Thoracic aorta (tissue), 2 donors: ENCODE data around the gene WDSUB1. TPM values are rescaled to one million over a fixed set of nuclear protein-coding genes. Genes with fewer than 3 reads are reported as not detected.

Experiments used
- ATAC-seq: fragments of 150-250 bp; one replicate; pipeline ENCODE4 v1.8.0; 2017; ENCODE audit warnings: low read depth; ENCODE audit not compliant: insufficient number of reproducible peaks, low FRiP score
- DNase-seq: peaks from one replicate; pipeline ENCODE4 v3.0.0-alpha.2; 2020; ENCODE audit warnings: low spot score
- H3K27ac ChIP-seq, 2 donors: fragments of 200-600 bp; sonication (generic); 1 replicate in 1 of 2; 2 replicates in 1 of 2; pipeline ENCODE4 v1.5.1; 2016; ENCODE audit warnings: mild to moderate bottlenecking in 2 of 2, moderate library complexity in 2 of 2
- H3K27me3 ChIP-seq: fragments of 200-600 bp; sonication (generic); replicated peaks from 2 replicates; pipeline ENCODE4 v1.6.0; 2016; ENCODE audit warnings: mild to moderate bottlenecking; ENCODE audit not compliant: insufficient read depth
- H3K36me3 ChIP-seq: fragments of 200-600 bp; sonication (generic); one replicate; pipeline ENCODE4 v1.5.1; 2016
- H3K4me1 ChIP-seq, 2 donors: fragments of 200-600 bp; sonication (generic); 1 replicate in 1 of 2; 2 replicates in 1 of 2; pipeline versions ENCODE4 v1.5.1 to v1.6.0; 2016; ENCODE audit warnings: low read depth in 2 of 2, mild to moderate bottlenecking in 1 of 2; ENCODE audit not compliant: control insufficient read depth in 1 of 2
- H3K4me3 ChIP-seq: fragments of 200-600 bp; sonication (generic); 2 replicates; pipeline ENCODE4 v1.5.1; 2016; ENCODE audit warnings: mild to moderate bottlenecking
- H3K9me3 ChIP-seq: fragments of 200-600 bp; sonication (generic); 2 replicates; pipeline ENCODE4 v1.5.1; 2016
- total RNA-seq, 2 donors: library from RNA; depleted of rRNA; stranded (reverse); fragments of >200 nt; gene quantifications; one replicate each; pipeline versions ENCODE4 v1.1.0 to v1.2.3, GENCODE V29; 2016
- TF ChIP-seq, protein P1 (sequence below): fragments of 200-600 bp; sonication (generic); IDR thresholded peaks from one replicate; pipeline ENCODE4 v1.5.1; 2019; ENCODE audit warnings: antibody characterized with exemption

WDSUB1 gene
- total RNA-seq, 2 donors from 2014 or later = 3.5 to 11.2 TPM

DNA sequence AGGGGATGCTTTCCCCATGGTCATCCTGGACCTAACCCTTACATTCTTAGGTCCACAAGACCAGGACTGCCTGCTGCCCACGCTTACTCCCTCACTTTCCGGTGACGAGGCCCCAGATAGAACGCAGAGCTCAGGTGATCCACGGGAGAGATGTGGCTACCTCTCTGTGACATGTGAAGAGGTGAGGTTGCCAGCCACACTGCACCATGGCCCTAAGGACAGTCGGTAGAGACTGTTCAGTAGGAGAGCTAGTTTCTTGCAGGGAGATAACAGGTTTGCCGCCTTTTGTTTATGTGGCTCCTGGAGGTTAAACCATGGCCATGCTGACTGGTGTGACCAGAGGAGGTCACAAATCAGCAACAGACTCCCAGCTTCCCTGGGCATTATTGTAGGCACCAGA, 71.4 kb downstream of the WDSUB1 start:
- Histone ChIP-seq H3K4me1 (peaks cover 5 to 21% of the 10 kb centered on the region in 2 donors), H3K4me3 (no peak overlapping the region), H3K27me3 (no peaks in the 10 kb centered on the region), H3K9me3 (no peaks in the 10 kb centered on the region), H3K36me3 (peaks cover 39% of the 10 kb centered on the region), H3K27ac (no peak overlapping the region)
- ATAC-seq (no peak), DNase-seq (no peak)
- TF ChIP-seq, protein P1, sequence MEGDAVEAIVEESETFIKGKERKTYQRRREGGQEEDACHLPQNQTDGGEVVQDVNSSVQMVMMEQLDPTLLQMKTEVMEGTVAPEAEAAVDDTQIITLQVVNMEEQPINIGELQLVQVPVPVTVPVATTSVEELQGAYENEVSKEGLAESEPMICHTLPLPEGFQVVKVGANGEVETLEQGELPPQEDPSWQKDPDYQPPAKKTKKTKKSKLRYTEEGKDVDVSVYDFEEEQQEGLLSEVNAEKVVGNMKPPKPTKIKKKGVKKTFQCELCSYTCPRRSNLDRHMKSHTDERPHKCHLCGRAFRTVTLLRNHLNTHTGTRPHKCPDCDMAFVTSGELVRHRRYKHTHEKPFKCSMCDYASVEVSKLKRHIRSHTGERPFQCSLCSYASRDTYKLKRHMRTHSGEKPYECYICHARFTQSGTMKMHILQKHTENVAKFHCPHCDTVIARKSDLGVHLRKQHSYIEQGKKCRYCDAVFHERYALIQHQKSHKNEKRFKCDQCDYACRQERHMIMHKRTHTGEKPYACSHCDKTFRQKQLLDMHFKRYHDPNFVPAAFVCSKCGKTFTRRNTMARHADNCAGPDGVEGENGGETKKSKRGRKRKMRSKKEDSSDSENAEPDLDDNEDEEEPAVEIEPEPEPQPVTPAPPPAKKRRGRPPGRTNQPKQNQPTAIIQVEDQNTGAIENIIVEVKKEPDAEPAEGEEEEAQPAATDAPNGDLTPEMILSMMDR = no peak

DNA sequence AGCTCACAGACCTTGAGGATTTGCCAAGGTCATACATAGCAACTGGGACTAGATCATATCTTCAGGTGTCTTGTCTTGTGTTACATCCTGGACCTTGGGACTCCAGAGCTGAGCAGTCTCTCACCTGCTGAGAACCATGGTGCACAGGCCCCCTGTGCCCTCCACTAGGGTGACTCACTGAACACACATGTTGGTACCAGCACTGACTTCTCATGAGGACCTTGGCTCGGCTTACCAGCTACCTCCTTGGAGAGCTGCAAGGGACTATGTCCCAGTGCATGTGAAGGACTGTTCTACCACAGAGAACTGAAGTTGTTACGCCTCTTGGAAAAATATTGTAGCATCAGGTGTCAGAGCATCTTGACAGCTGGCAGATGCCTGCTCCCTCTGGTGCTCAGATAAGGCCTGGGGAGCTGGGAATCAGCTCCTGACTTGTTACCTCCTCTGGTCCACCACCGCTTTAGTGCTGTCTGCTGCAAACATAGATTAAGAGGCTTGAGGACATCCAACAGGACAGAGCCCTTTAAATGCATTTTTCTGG, 72.1 kb downstream of the WDSUB1 start:
- H3K27ac ChIP-seq = no peak overlapping the region
- H3K9me3 ChIP-seq = no peaks in the 10 kb centered on the region
- no peak for ATAC-seq
- no peak for DNase-seq
- no peaks in the 10 kb centered on the region for H3K27me3 ChIP-seq
- peaks cover 32% of the 10 kb centered on the region for H3K36me3 ChIP-seq
- TF ChIP-seq, protein P1 = no peak
- peaks cover 5 to 28% of the 10 kb centered on the region in 2 donors for H3K4me1 ChIP-seq
- no peak overlapping the region for H3K4me3 ChIP-seq

DNA sequence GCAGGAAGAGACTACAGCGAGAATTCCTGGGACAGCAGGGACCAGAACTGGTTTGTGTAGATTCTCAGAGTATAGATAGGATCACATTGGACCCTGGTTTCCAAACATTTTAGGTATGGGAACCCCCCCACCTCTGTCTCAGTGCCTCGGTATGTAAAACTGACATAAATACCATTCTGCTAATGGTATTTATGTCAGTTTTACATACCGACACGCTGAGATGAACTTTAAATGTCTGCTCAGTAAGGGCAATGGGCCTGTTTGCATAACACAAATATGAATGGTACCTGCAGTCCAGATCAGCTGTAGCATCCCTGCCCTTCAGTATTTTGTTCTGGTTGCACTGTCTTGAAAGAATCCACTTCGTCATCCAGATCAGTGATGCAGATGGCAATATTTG, 73.2 kb downstream of the WDSUB1 start:
- DNase-seq (no peak), ATAC-seq (no peak)
- Histone ChIP-seq H3K36me3 (peaks cover 23% of the 10 kb centered on the region), H3K4me3 (no peak overlapping the region), H3K4me1 (peaks cover 12 to 39% of the 10 kb centered on the region in 2 donors), H3K9me3 (no peaks in the 10 kb centered on the region), H3K27me3 (no peaks in the 10 kb centered on the region), H3K27ac (no peak overlapping the region)
- TF ChIP-seq, protein P1 = no peak

DNA sequence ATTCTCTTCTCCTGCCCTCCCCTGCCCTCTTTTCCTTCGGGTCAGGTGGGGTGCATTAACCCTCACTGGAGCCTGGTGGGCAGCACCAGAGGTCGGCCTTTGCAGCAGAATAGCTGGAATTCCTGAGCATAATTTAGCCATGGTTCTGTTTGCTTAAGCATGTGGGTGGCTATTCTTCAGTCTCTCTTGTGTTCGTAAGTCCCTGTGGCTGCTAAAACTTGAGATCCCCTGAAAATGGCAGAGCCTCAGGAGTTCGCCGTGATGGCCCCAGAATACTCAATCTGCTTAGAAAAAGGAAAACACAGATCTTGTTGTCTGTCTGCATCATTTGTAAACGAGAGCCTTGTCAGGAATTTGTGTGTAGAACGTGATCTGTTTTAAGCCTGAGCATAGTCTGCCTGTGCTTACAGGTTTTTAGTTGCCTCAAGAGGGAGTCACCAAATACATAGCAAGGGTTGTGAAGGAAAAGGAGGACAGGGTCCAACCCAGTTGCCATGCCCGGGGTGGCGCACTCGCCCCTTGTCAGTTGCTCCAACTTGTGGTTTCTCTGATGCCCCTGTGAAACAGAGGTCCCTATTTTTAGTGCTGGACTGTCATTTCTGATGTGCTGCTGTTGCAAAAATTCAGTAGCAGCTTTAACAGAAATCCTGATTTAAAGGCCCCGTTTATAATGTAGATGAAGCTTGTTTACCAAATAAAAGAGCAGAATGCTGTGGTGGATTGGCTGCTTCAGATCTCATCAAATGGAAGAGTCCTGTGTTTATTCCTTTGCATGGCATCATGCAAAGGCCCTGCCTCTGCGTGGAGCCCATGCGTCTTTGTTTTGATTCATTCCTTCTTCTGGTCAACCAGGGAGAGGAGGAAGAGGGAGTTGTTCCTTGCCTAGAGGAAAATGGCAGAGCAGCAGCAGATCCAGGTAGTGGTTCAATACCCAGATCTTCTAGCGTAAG, 74.8 kb downstream of the WDSUB1 start:
- DNase-seq (no peak), ATAC-seq (no peak)
- H3K27me3 ChIP-seq = no peaks in the 10 kb centered on the region
- H3K27ac ChIP-seq = peak overlapping the region in 1 of 2 donors; percentile 22
- H3K9me3 ChIP-seq = no peaks in the 10 kb centered on the region
- H3K36me3 ChIP-seq = peaks cover 15% of the 10 kb centered on the region
- peaks cover 12 to 46% of the 10 kb centered on the region in 2 donors for H3K4me1 ChIP-seq
- TF ChIP-seq, protein P1 = no peak
- no peak overlapping the region for H3K4me3 ChIP-seq
